HEK293 (cell line): Measurements from ENCODE around the gene WDR64.

ENCODE experiments used
- CTCF ChIA-PET: fragments of 350-600 bp; formaldehyde crosslinking; extraction: SDS; loops from one replicate; lab custom pipeline; 2021; ENCODE audit warnings: antibody characterized with exemption; lab: Yijun Ruan, JAX
- POLR2A ChIA-PET: fragments of 300-600 bp; formaldehyde crosslinking; extraction: SDS; loops from one replicate; lab custom pipeline; 2020; ENCODE audit warnings: antibody characterized with exemption, inconsistent platforms; lab: Yijun Ruan, JAX
- H3K27ac ChIP-seq: fragments of 200-500 bp; sonication (Bioruptor generic); 2 replicates; pipeline ENCODE4 v1.5.1; 2014; ENCODE audit warnings: low read depth, low read length, control low read depth, inconsistent platforms; ENCODE audit errors: extremely low read depth
- H3K36me3 ChIP-seq, 2 experiments: fragments of 200-500 bp in 1 of 2; sonication (Bioruptor generic) in 1 of 2; 1 replicate in 1 of 2; 2 replicates in 1 of 2; pipeline ENCODE4 v1.5.1; 2014 to 2017; ENCODE audit warnings: inconsistent platforms in 2 of 2, low read length in 2 of 2; ENCODE audit not compliant: control insufficient read depth in 2 of 2, insufficient read depth in 1 of 2
- H3K4me1 ChIP-seq: fragments of 200-500 bp; sonication (Bioruptor generic); 2 replicates; pipeline ENCODE4 v1.5.1; 2014; ENCODE audit warnings: mild to moderate bottlenecking, low read length, inconsistent platforms; ENCODE audit not compliant: control insufficient read depth, insufficient read depth
- H3K4me3 ChIP-seq: 2 replicates; pipeline ENCODE4 v1.5.1; 2011; ENCODE audit warnings: low read depth, mild to moderate bottlenecking, control low read depth, low read length, moderate library complexity
- H3K9me3 ChIP-seq: fragments of 200-500 bp; sonication (Bioruptor generic); 2 replicates; pipeline ENCODE4 v1.5.1; 2014; ENCODE audit warnings: low read depth, low read length, inconsistent platforms; ENCODE audit not compliant: control insufficient read depth, insufficient read depth
- ATF2 ChIP-seq: fragments of 450-650 bp; formaldehyde crosslinking; IDR thresholded peaks from 2 replicates; pipeline ENCODE4 v1.5.1; 2016; ENCODE audit warnings: missing biosample characterization, missing genetic modification characterization, low read depth
- EGR2 ChIP-seq: fragments of 450-650 bp; formaldehyde crosslinking; IDR thresholded peaks from 2 replicates; pipeline ENCODE4 v1.5.1; 2016; ENCODE audit warnings: low read depth, missing biosample characterization, missing genetic modification characterization
- PRDM2 ChIP-seq: fragments of 450-650 bp; formaldehyde crosslinking; IDR thresholded peaks from 2 replicates; pipeline ENCODE4 v1.5.1; 2016; ENCODE audit warnings: missing biosample characterization, missing genetic modification characterization, borderline replicate concordance
- SCRT1 ChIP-seq: fragments of 450-650 bp; formaldehyde crosslinking; IDR thresholded peaks from 2 replicates; pipeline ENCODE4 v1.5.1; 2016; ENCODE audit warnings: missing biosample characterization, missing genetic modification characterization, borderline replicate concordance
- SETDB1 ChIP-seq: IDR thresholded peaks from one replicate; pipeline ENCODE4 v1.6.1; 2017; ENCODE audit warnings: mild to moderate bottlenecking, low read length, moderate library complexity, mixed read lengths; ENCODE audit not compliant: insufficient read length
- SP7 ChIP-seq: fragments of 450-650 bp; formaldehyde crosslinking; IDR thresholded peaks from 2 replicates; pipeline ENCODE4 v1.5.1; 2016; ENCODE audit warnings: missing biosample characterization, missing genetic modification characterization
- TRIM28 ChIP-seq: IDR thresholded peaks from 2 replicates; pipeline ENCODE4 v1.6.1; 2011; ENCODE audit warnings: low read length, control low read depth, borderline replicate concordance
- ZBTB10 ChIP-seq: fragments of 450-650 bp; formaldehyde crosslinking; IDR thresholded peaks from 2 replicates; pipeline ENCODE4 v1.5.1; 2016; ENCODE audit warnings: missing biosample characterization, missing genetic modification characterization
- ZBTB8A ChIP-seq: fragments of 450-650 bp; formaldehyde crosslinking; IDR thresholded peaks from 2 replicates; pipeline ENCODE4 v1.5.1; 2016; ENCODE audit warnings: missing biosample characterization, missing genetic modification characterization
- ZNF114 ChIP-seq: fragments of 450-650 bp; formaldehyde crosslinking; IDR thresholded peaks from 2 replicates; pipeline ENCODE4 v1.5.0; 2017; ENCODE audit warnings: missing biosample characterization, missing genetic modification characterization
- ZNF140 ChIP-seq: fragments of 450-650 bp; formaldehyde crosslinking; IDR thresholded peaks from 2 replicates; pipeline ENCODE4 v1.5.1; 2016; ENCODE audit warnings: missing biosample characterization, missing genetic modification characterization
- ZNF175 ChIP-seq: fragments of 450-650 bp; formaldehyde crosslinking; IDR thresholded peaks from 2 replicates; pipeline ENCODE4 v1.5.1; 2016; ENCODE audit warnings: missing biosample characterization, missing genetic modification characterization
- ZNF211 ChIP-seq: fragments of 450-650 bp; formaldehyde crosslinking; IDR thresholded peaks from 2 replicates; pipeline ENCODE4 v1.5.1; 2016; ENCODE audit warnings: low read depth, missing biosample characterization, missing genetic modification characterization
- ZNF37A ChIP-seq: fragments of 450-650 bp; IDR thresholded peaks from 2 replicates; pipeline ENCODE4 v1.5.1; 2018; ENCODE audit warnings: missing biosample characterization, missing genetic modification characterization
- ZNF473 ChIP-seq: fragments of 450-650 bp; formaldehyde crosslinking; IDR thresholded peaks from 2 replicates; pipeline ENCODE4 v1.5.1; 2017; ENCODE audit warnings: missing biosample characterization, missing genetic modification characterization
- ZNF501 ChIP-seq: fragments of 450-650 bp; formaldehyde crosslinking; IDR thresholded peaks from 2 replicates; pipeline ENCODE4 v1.5.1; 2016; ENCODE audit warnings: missing biosample characterization, missing genetic modification characterization
- ZNF529 ChIP-seq: fragments of 450-650 bp; formaldehyde crosslinking; IDR thresholded peaks from 2 replicates; pipeline ENCODE4 v1.5.1; 2017; ENCODE audit warnings: missing genetic modification characterization, missing biosample characterization; ENCODE audit not compliant: insufficient replicate concordance
- ZNF596 ChIP-seq: fragments of 450-650 bp; IDR thresholded peaks from 2 replicates; pipeline ENCODE4 v1.5.0; 2018; ENCODE audit warnings: missing biosample characterization, mild to moderate bottlenecking, missing genetic modification characterization, moderate library complexity
- ZNF621 ChIP-seq: fragments of 450-650 bp; formaldehyde crosslinking; IDR thresholded peaks from 2 replicates; pipeline ENCODE4 v1.5.1; 2017; ENCODE audit warnings: missing biosample characterization, missing genetic modification characterization
- ZNF639 ChIP-seq: fragments of 450-650 bp; formaldehyde crosslinking; IDR thresholded peaks from 2 replicates; pipeline ENCODE4 v1.5.1; 2016; ENCODE audit warnings: missing biosample characterization, missing genetic modification characterization
- ZNF658 ChIP-seq: fragments of 450-650 bp; formaldehyde crosslinking; IDR thresholded peaks from 2 replicates; pipeline ENCODE4; 2016; ENCODE audit warnings: missing biosample characterization, missing genetic modification characterization

Gene WDR64

GRCh38 chr1:241841691-241842090 lies 189.6 kb downstream of the WDR64 start:
- CTCF ChIA-PET = interaction anchor here (0.5 to 1.7 kb wide), 3 partner anchors 11 to 215 kb away, joined by 3 to 5 read pairs (median 4); no protein-coding TSS in a partner anchor

GRCh38 chr1:241842565-241842964 lies 190.5 kb downstream of the WDR64 start:
- no peak overlapping the region for H3K4me3 ChIP-seq
- TF ChIP-seq EGR2 (tag by site-specific recombination) (no peak), SCRT1 (tag by site-specific recombination) (no peak), ZBTB8A (tag by site-specific recombination) (no peak), SETDB1 (no peak), ZNF596 (tag by site-specific recombination) (no peak), ZNF639 (tag by site-specific recombination) (no peak), ZBTB10 (no peak), ZNF658 (tag by site-specific recombination) (no peak)
- ChIA-PET CTCF (interaction anchor here (0.6 to 1.7 kb wide), 5 partner anchors 10 to 216 kb away, joined by 3 to 5 read pairs (median 3); no protein-coding TSS in a partner anchor), POLR2A (no interaction called here)
- no peaks in the 10 kb centered on the region for H3K36me3 ChIP-seq
- H3K4me1 ChIP-seq = no peaks in the 10 kb centered on the region
- H3K9me3 ChIP-seq = no peaks in the 10 kb centered on the region
- H3K27ac ChIP-seq = no peak overlapping the region

More at GRCh38 chr1:241841691-241842090, 189.6 kb downstream of the WDR64 start:
- TF ChIP-seq ZNF37A (tag by site-specific recombination) (no peak), ZNF501 (tag by site-specific recombination) (no peak), ZNF621 (tag by site-specific recombination) (no peak), ZNF175 (tag by site-specific recombination) (no peak), ATF2 (tag by site-specific recombination) (no peak), ZNF211 (tag by site-specific recombination) (no peak), ZNF114 (tag by site-specific recombination) (no peak), ZNF140 (no peak), SCRT1 (tag by site-specific recombination) (no peak), ZNF473 (no peak), ZNF529 (tag by site-specific recombination) (no peak), SP7 (tag by site-specific recombination) (no peak), SETDB1 (no peak), TRIM28 (no peak), PRDM2 (no peak)
- POLR2A ChIA-PET = no interaction called here
- H3K4me3 ChIP-seq = no peak overlapping the region
- H3K4me1 ChIP-seq = no peaks in the 10 kb centered on the region
- H3K9me3 ChIP-seq = no peaks in the 10 kb centered on the region
- H3K27ac ChIP-seq = no peak overlapping the region
- H3K36me3 ChIP-seq = no peaks in the 10 kb centered on the region
